Measurements from ENCODE around the gene IL4R.
A peak's percentile ranks its signal among the peaks of the same experiment; 100 is the strongest.

The IL4R gene

DNA sequence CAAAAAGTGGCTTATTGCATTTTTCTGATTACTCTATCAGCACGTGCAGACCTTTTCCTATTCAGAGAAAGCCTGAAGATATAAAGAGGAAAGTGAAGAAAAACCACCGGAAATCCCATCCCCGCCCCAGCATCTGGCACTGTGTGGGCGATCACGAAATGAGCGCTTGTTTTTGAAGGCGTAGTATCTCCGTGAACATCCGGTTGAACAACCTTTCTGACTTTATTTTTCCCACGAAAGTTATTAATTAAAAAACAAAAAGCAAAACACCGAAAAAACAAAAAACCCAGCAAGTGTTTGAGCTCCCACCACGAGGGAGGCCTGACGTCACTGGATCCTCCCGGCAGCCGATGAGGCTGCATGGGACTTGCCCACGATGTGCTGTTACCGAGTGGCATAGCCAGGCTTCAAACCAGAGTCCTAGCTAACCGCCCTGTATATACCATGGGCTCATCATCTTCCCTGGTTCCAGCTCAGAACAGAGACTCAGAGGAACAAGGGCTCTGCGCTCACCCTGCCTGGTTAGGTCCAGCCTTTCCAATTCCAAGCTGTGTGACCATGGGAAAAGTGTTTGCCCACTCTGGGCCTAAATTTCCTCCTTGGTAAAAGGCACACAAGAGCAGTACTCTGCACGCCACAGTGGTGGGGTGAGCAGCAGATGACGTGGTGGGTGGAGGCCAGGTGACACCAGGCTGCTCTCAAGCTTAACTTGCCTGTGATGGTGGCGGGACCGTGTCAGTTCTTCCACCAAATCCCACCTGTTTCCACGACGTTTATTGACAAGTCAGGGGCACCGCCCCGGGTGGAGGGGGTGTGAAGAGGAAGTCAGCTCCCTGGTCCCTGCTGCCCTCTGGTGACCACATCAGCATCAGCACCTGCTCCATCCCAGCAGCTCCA lies 53.9 kb downstream of the IL4R start:
- Mint-ChIP-seq H3K4me3 (no peak overlapping the region), H3K4me1 (no peaks in the 10 kb centered on the region)

GRCh38 chr16:27368358-27368722 lies 54.6 kb downstream of the IL4R start:
- no peaks in the 10 kb centered on the region for H3K4me1 Mint-ChIP-seq

More for the DNA sequence above, 53.9 kb downstream of the IL4R start:
- peak; percentile 68 to 75 (median 71) for TF ChIP-seq CTCF (IDR thresholded peaks at IDR 0.05; ENCODE audit: unreplicated experiment in 3 of 3)
- peaks cover 6% of the 10 kb centered on the region for H3K9me3 Mint-ChIP-seq
- no peaks in the 10 kb centered on the region for H3K36me3 Mint-ChIP-seq (ENCODE audit: low read depth)
- H3K27ac Mint-ChIP-seq, result no peak overlapping the region
- peaks cover 13% of the 10 kb centered on the region for H3K27me3 Mint-ChIP-seq (ENCODE audit: low read depth)

GRCh38 chr16:27369806-27370205 lies 56.0 kb downstream of the IL4R start:
- no peak overlapping the region for H3K27ac Mint-ChIP-seq
- H3K4me3 Mint-ChIP-seq, result no peak overlapping the region
- no peak for TF ChIP-seq CTCF (IDR thresholded peaks at IDR 0.05; ENCODE audit: unreplicated experiment in 3 of 3)
- no peaks in the 10 kb centered on the region for H3K4me1 Mint-ChIP-seq
- peaks cover 6% of the 10 kb centered on the region for H3K9me3 Mint-ChIP-seq
- H3K36me3 Mint-ChIP-seq (ENCODE audit: low read depth), result no peaks in the 10 kb centered on the region
- peaks cover 13% of the 10 kb centered on the region for H3K27me3 Mint-ChIP-seq (ENCODE audit: low read depth)

More at GRCh38 chr16:27368358-27368722, 54.6 kb downstream of the IL4R start:
- Mint-ChIP-seq H3K9me3 (peaks cover 6% of the 10 kb centered on the region), H3K27ac (no peak overlapping the region), H3K27me3 (ENCODE audit: low read depth) (peaks cover 13% of the 10 kb centered on the region), H3K4me3 (no peak overlapping the region), H3K36me3 (ENCODE audit: low read depth) (no peaks in the 10 kb centered on the region)
- no peak for TF ChIP-seq CTCF (IDR thresholded peaks at IDR 0.05; ENCODE audit: unreplicated experiment in 3 of 3)

- Mint-ChIP-seq H3K27me3 (ENCODE audit: low read depth) (peaks cover 13% of the 10 kb centered on the region), H3K36me3 (ENCODE audit: low read depth) (no peaks in the 10 kb centered on the region), H3K27ac (no peak overlapping the region), H3K9me3 (peaks cover 6% of the 10 kb centered on the region), H3K4me3 (no peak overlapping the region), H3K4me1 (no peaks in the 10 kb centered on the region)
- TF ChIP-seq CTCF (IDR thresholded peaks at IDR 0.05; ENCODE audit: unreplicated experiment in 3 of 3), result no peak
These were observed 56.5 kb downstream of the IL4R start for GRCh38 chr16:27370318-27370717.

DNA sequence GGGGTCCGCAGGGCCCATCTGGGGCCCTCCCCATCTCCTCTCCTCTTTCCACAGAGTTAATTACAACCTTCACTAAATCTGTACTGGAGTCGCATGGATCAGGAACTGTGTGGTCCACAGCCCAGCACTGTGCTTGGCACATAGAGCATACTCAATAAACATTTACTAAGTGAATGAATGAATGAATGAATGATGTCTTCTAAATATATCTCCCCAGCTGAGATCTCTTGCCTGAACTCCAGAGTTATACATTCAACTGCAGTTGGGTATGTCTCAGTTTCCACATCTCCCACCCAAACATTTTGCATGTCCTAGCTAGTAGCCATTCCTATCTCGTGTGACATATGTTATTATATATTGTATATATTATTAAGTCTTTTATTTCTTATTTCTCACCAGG lies 59.5 kb downstream of the IL4R start:
- Mint-ChIP-seq H3K4me3 (no peak overlapping the region), H3K4me1 (no peaks in the 10 kb centered on the region), H3K9me3 (peaks cover 6% of the 10 kb centered on the region), H3K27me3 (ENCODE audit: low read depth) (peaks cover 12% of the 10 kb centered on the region), H3K27ac (no peak overlapping the region), H3K36me3 (ENCODE audit: low read depth) (no peaks in the 10 kb centered on the region)
- TF ChIP-seq CTCF (IDR thresholded peaks at IDR 0.05; ENCODE audit: unreplicated experiment in 3 of 3), result no peak

All from nephron (organoid).